Activated CD4-positive, alpha-beta T cell treated with anti-CD3 and anti-CD28 coated beads for 36 hours (primary cell): ENCODE measurements around the gene FOXN3. TPM values are rescaled to one million over a fixed set of nuclear protein-coding genes. Genes with fewer than 3 reads are reported as not detected.

Experiments
- ATAC-seq: fragments of 200-7000 bp; cut with Tn5 transposase; one replicate; pipeline ENCODE4 v1.10.0; 2021; ENCODE audit warnings: mild to moderate bottlenecking, moderate library complexity
- CTCF ChIA-PET: fragments of 350-600 bp; sonication (Branson Sonifier 250); formaldehyde crosslinking; loops from one replicate; lab custom pipeline; 2021; ENCODE audit warnings: antibody characterized with exemption; lab: Charles Lee
- POLR2A ChIA-PET: fragments of 350-600 bp; sonication (Branson Sonifier 250); formaldehyde crosslinking; loops from one replicate; lab custom pipeline; 2021; ENCODE audit warnings: antibody characterized with exemption, inconsistent platforms; lab: Charles Lee
- DNase-seq: peaks from one replicate; pipeline ENCODE4 v3.0.0-alpha.2; 2020
- H3K27ac Mint-ChIP-seq: one replicate; pipeline ENCODE4 v1.8.0; 2021; ENCODE audit warnings: mixed read lengths
- H3K27me3 Mint-ChIP-seq: one replicate; pipeline ENCODE4 v1.8.0; 2021; ENCODE audit warnings: mixed read lengths
- H3K36me3 Mint-ChIP-seq: one replicate; pipeline ENCODE4 v1.8.0; 2021; ENCODE audit warnings: low read depth, mixed read lengths
- H3K4me1 Mint-ChIP-seq: one replicate; pipeline ENCODE4 v1.8.0; 2021; ENCODE audit warnings: mixed read lengths
- H3K4me3 Mint-ChIP-seq: one replicate; pipeline ENCODE4 v1.8.0; 2021; ENCODE audit warnings: mild to moderate bottlenecking, moderate library complexity, mixed read lengths
- H3K9me3 Mint-ChIP-seq: one replicate; pipeline ENCODE4 v1.8.0; 2021; ENCODE audit warnings: low read depth, mixed read lengths
- intact Hi-C, 2 experiments: fragments of 100-400 bp; cut with DNase I in 1 of 2; cut with micrococcal nuclease in 1 of 2; formaldehyde crosslinking; loops; one replicate each; pipeline versions ENCODE4 v1.14.2 to v1.15.1; 2022 to 2024; cut with DNase I, micrococcal nuclease
- total RNA-seq, 2 experiments: library from RNA; stranded (reverse); gene quantifications; one replicate each; pipeline ENCODE4 v1.2.3, GENCODE V29; 2021

FOXN3 gene
- total RNA-seq, 2 experiments from 2014 or later = 69.1 to 76.3 TPM

DNA sequence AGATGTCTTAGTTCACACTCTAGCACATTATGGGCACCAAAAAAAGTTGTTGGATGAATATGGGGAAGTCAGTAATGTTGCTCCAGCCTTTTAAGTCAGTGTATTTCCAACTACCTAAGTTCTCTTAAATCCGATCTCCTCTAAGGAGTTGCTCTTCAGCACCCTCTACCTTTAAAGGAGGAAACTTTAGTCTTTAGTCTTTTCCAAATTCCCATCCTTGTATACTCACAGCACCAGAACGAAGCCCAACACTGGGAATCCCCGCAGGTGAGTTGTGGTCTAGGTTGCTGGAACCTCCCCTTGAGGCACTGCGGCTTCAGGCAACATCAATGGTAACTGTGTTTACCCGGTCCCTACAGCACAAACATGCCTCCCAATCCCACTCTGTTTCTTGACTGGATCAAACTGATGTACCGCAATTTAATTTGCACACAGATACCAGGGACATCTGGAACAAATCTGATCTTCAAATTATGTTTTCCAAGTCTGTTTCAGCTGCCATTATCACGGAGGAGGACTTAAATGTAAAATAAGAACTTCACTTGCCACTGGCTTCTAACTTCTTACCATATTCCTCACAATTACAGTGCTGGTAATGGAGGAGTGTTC lies 179.0 kb downstream of the FOXN3 start:
- POLR2A ChIA-PET = no interaction called here
- Mint-ChIP-seq H3K27ac (no peak overlapping the region), H3K4me1 (peaks cover 57% of the 10 kb centered on the region), H3K4me3 (no peak overlapping the region), H3K9me3 (peaks cover 8% of the 10 kb centered on the region), H3K36me3 (peaks cover 32% of the 10 kb centered on the region), H3K27me3 (no peaks in the 10 kb centered on the region)
- ATAC-seq (no peak), DNase-seq (no peak)
- CTCF ChIA-PET = interaction anchor here (0.6 to 0.9 kb wide), 3 partner anchors 10 to 137 kb away, joined by 3 to 4 read pairs (median 4); no protein-coding TSS in a partner anchor
- intact Hi-C loops = no loop called here

DNA sequence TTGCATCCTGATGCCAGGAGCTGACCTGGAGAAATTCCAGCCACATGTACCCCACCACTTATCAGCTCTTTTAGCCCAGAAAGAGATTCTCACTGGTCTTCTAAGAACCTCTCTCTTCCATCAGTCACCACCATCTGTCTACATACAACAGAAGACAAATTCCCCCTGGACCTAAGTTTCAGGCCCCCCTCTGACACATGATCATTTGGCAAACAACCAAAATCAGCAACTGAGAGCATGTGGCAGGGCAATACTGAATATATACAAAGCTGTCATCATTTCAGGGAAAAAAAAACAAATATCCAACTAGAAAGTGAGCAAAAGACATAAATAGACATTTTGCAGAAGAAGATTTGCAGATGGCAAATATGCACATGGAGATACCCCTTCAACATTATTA lies 180.2 kb downstream of the FOXN3 start:
- CTCF ChIA-PET = interaction anchor here (0.6 kb wide), 1 partner anchor 313 kb away, joined by 3 read pairs; no protein-coding TSS in a partner anchor

DNA sequence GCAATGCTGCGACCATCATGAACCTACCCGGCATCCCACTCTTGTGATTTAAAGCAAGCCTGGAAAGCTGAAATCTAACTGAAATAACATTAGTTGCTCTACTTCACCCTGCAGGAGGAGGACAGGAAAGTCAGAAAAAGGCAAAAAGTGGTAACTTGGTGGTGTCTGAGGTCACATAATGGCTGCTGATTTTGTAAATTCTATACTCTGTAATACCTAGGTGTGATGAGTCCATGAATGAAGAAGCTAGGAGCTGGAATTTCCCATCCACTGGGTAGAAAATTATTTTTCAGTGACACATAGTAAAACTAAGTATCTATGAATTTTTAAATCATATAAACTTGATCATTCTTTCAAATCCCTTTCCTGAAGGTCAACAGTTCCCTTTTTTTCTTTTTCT lies 183.8 kb downstream of the FOXN3 start:
- POLR2A ChIA-PET = no interaction called here
- DNase-seq = no peak
- intact Hi-C loops = no loop called here

More for the DNA sequence above, 180.2 kb downstream of the FOXN3 start:
- H3K4me1 Mint-ChIP-seq = peaks cover 52% of the 10 kb centered on the region
- POLR2A ChIA-PET = no interaction called here
- H3K27me3 Mint-ChIP-seq = no peaks in the 10 kb centered on the region
- no peak for ATAC-seq
- peaks cover 8% of the 10 kb centered on the region for H3K9me3 Mint-ChIP-seq
- no peak overlapping the region for H3K4me3 Mint-ChIP-seq
- intact Hi-C loops = no loop called here
- H3K36me3 Mint-ChIP-seq = peaks cover 32% of the 10 kb centered on the region
- no peak for DNase-seq
- H3K27ac Mint-ChIP-seq = no peak overlapping the region

DNA sequence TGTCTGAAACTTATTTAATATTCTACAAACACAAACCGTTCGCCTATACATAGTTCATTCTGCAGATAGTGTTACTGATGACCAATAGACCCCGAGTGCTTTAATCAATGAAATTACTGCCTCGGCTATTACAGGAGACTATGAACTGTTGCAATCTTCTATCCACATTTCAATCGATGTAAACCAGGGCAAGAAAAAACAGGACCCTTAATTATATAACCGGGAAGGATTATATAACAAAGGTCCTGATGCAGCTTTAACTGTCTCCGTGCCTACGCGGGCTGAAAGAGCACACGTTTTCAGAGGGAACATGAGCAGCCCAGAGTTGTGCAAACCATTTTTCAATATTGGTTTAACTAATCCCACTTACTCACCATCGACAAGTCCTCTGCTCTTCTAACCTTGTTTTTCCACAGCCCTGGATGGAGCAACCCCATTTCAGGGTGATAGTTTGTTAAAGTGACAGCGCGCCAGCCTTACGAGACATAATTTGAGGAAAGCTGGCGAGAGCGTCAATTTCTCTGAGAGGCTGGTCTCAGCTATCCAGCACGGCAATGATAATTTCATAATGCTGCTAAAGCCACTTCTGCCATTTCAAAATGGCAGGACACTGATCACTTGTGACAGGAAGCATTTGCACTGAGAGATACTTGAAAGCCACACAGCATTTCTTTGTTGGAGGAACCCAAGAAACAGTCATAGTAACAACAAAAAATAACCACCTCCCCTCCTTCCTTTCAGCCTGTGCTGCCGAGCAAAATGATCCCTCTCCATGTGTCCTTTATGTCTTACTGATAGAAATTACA lies 184.6 kb downstream of the FOXN3 start:
- Mint-ChIP-seq H3K27ac (no peak overlapping the region), H3K4me3 (no peak overlapping the region), H3K9me3 (peaks cover 8% of the 10 kb centered on the region), H3K36me3 (peaks cover 7% of the 10 kb centered on the region), H3K27me3 (no peaks in the 10 kb centered on the region), H3K4me1 (peaks cover 44% of the 10 kb centered on the region)
- no peak for ATAC-seq
- ChIA-PET POLR2A (no interaction called here), CTCF (interaction anchor here (0.7 kb wide), 1 partner anchor 48 kb away, joined by 3 read pairs; no protein-coding TSS in a partner anchor)
- DNase-seq = no peak
- intact Hi-C loops = no loop called here

More for the DNA sequence above, 183.8 kb downstream of the FOXN3 start:
- Mint-ChIP-seq H3K27ac (no peak overlapping the region), H3K36me3 (peaks cover 12% of the 10 kb centered on the region), H3K27me3 (no peaks in the 10 kb centered on the region), H3K4me1 (peaks cover 37% of the 10 kb centered on the region), H3K4me3 (no peak overlapping the region), H3K9me3 (peaks cover 8% of the 10 kb centered on the region)
- CTCF ChIA-PET = no interaction called here
- peak; percentile 49 for ATAC-seq

DNA sequence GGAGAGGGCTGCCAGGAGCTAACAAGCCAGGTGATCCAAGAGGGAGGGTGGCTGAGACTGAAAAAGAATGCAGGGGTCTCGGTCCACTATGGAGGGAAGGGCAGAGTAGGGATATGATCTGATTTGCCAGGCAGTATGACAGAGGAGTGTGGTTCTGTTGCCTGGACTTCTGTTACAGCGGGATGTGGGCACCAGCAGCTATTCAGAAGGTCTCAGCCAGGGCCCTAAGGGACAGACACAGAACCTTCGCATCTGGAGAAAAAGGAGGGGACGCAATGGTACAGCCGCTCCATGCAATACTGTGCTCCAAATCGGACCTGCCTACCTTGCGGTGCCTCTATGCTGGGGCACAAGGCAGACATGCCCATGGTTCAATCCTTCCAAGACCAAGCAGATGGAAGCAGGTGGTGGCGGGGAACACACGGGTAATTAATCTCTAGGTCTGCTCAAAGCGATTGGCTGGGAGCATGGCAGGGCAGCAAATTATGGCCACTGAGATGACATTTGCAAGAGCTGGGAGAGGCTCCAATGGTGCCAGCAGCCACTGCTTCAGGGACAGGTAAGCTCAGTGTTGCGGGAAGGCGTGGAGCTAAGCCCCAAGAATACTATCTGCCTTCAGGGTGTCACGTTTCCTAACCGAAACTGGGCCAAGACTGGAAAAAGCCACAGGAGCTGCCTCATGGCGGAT lies 185.5 kb downstream of the FOXN3 start:
- H3K36me3 Mint-ChIP-seq = peaks cover 5% of the 10 kb centered on the region
- peaks cover 4% of the 10 kb centered on the region for H3K9me3 Mint-ChIP-seq
- DNase-seq = no peak
- ChIA-PET CTCF (interaction anchor here (1.1 kb wide), 1 partner anchor 53 kb away, joined by 3 read pairs; no protein-coding TSS in a partner anchor), POLR2A (no interaction called here)
- H3K27me3 Mint-ChIP-seq = no peaks in the 10 kb centered on the region
- H3K4me1 Mint-ChIP-seq = peaks cover 48% of the 10 kb centered on the region
- no peak for ATAC-seq
- intact Hi-C loops = no loop called here
- H3K4me3 Mint-ChIP-seq = no peak overlapping the region
- no peak overlapping the region for H3K27ac Mint-ChIP-seq

DNA sequence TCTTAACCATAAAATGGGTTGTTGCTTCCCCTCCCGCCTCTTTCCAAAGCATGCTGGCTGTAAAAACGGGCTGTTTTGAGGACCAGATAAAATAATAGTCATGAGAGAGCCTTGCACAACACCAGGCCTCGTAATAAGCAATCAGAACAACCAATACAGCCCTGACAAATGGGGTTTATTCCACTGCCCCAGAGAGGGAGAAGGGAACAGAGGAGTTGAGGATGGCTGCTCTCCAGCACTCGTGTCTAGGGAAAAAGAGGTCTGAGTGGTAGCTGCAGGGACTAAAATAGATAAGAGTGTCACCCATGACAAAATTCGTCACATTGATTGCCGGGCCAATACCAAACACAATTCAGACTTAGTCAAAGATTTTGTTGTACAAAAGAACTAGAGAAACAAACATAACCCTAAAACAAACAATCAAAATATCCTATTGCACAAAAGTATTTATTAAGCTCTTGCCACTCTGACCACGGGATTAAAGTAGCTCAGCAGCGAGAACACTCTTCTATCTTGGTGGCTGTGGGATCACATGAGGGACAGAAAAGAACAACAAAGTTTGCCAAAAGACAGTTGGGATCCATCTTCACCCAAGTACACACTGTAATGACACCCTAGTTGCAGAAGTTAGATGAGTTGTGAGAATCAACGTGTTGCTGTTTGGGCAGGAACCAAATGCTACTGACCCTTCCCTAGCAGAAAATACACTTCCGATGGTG lies 188.0 kb downstream of the FOXN3 start:
- Mint-ChIP-seq H3K4me3 (no peak overlapping the region), H3K4me1 (peaks cover 55% of the 10 kb centered on the region), H3K36me3 (no peaks in the 10 kb centered on the region), H3K27ac (peak overlapping the region; percentile 1), H3K9me3 (no peaks in the 10 kb centered on the region), H3K27me3 (no peaks in the 10 kb centered on the region)
- POLR2A ChIA-PET = no interaction called here
- intact Hi-C loops = no loop called here
- ATAC-seq (no peak), DNase-seq (no peak)
- CTCF ChIA-PET = interaction anchor here (1.1 to 1.3 kb wide), 2 partner anchors 20 to 55 kb away, joined by 3 read pairs; no protein-coding TSS in a partner anchor

DNA sequence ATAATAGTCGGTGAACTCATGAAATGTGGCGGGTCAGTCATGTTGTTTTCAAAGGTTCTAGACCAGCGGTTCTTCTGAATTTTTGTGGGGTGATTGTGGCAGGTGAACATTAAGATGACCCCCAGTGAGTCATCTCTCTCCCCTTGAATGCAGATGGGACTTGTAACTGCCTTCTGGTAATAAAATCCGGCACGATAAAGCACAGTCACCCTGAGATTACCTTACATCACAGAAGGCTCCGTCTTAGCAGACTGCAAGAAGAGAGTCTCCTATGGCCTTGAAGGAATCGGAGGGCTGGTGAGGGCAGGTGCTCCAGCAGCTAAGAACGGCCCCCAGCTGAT lies 189.6 kb downstream of the FOXN3 start:
- intact Hi-C loops = no loop called here
- Mint-ChIP-seq H3K27ac (peak overlapping the region; percentile 39), H3K9me3 (no peaks in the 10 kb centered on the region), H3K36me3 (no peaks in the 10 kb centered on the region), H3K4me1 (peaks cover 49% of the 10 kb centered on the region), H3K27me3 (no peaks in the 10 kb centered on the region), H3K4me3 (no peak overlapping the region)
- peak; percentile 63 for ATAC-seq
- ChIA-PET POLR2A (no interaction called here), CTCF (no interaction called here)
- peak; percentile 9 for DNase-seq

DNA sequence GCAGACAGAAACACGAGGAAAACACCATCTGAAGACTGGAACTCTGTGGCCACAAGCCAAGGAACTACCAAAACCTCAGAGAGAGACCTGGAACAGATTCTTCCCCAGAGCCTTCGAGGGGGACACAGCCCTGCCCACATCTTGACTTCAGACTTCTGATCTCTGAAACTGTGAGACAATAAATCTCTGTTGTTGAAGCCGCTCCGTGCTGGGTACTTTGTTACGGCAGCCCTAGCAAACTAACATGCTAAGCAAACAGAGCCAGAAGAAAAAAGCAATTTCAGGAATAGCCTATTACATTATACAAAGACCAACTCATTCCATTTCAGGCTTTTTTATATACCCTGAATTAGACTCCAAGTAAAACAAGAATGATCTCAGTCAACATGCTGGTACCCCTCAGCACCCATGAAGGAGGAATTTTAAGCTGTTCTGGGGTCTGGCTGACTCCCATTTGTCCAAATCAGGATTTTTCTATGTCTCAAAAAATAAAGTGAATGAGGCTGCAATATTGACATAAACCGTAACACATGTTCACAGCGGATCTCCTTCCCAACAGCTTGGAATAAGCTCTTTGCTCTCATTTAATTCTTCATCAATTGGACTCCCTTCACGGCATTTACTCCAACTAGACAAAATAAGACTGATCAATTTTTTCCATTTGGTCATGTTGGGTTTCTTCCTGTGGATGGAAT lies 190.1 kb downstream of the FOXN3 start:
- Mint-ChIP-seq H3K4me3 (no peak overlapping the region), H3K4me1 (peaks cover 54% of the 10 kb centered on the region)

DNA sequence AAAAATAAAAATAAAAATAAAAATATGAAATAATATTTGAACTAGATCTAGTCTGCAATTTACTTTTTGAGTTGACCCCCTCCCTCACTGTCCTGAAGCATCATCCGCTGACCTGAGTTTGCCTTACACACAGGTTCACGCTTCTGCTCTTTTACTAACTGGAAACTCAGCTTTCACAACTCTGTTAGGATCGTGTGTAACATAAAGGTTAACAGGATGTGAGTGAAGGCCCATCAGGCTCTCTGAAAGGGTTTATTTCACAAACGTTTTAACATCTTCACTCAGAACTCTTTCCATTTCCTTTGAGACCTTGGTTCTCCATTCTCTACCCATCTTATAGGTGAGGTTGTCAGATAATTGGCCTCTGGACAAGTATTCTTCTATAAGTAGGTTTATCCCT lies 191.4 kb downstream of the FOXN3 start:
- Mint-ChIP-seq H3K4me1 (peaks cover 62% of the 10 kb centered on the region), H3K27ac (peak overlapping the region; percentile 44), H3K36me3 (peaks cover 1% of the 10 kb centered on the region)

More for the DNA sequence above, 190.1 kb downstream of the FOXN3 start:
- intact Hi-C loops = no loop called here
- no peaks in the 10 kb centered on the region for H3K36me3 Mint-ChIP-seq
- no peaks in the 10 kb centered on the region for H3K9me3 Mint-ChIP-seq
- ATAC-seq = no peak
- DNase-seq = no peak
- ChIA-PET POLR2A (no interaction called here), CTCF (no interaction called here)
- no peaks in the 10 kb centered on the region for H3K27me3 Mint-ChIP-seq
- H3K27ac Mint-ChIP-seq = peak overlapping the region; percentile 39

DNA sequence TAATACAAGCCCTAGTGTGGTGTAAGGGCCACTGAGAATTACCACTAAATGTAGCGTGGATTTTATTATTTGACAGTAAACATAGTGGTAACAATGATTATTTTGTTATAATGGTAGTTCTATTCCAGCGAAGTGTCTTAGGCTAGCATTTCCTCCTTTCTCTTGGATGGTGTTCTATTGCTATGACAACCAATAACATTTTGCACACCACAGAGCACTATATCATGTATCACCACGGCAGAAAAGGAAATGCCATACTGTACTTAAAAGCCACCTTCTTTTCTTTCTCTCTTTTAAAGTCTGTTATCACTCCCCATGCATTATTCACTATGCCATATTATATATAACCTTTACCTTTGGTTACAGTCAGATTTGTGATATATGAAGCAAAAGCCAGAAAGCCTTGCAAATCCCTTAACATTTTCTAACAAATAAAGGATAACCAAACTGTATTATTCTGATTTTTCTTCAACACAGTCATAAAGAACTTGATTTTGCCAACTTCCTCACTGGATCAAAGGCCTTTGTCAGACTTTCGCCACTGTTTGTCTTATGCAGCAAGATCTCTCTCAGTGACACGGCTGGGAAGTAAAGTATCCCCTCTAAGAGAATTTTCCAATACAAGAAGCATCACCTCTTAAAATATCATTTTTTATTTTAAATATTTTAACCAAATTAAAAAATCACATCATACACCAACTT lies 195.8 kb downstream of the FOXN3 start:
- Mint-ChIP-seq H3K4me3 (no peak overlapping the region), H3K36me3 (peaks cover 12% of the 10 kb centered on the region), H3K27me3 (no peaks in the 10 kb centered on the region), H3K27ac (no peak overlapping the region), H3K4me1 (peaks cover 38% of the 10 kb centered on the region), H3K9me3 (no peaks in the 10 kb centered on the region)
- ATAC-seq (peak; percentile 84), DNase-seq (no peak)
- ChIA-PET POLR2A (interaction anchor here (0.6 kb wide), 1 partner anchor 44 kb away, joined by 4 read pairs; no protein-coding TSS in a partner anchor), CTCF (no interaction called here)
- intact Hi-C loops = no loop called here

More for the DNA sequence above, 191.4 kb downstream of the FOXN3 start:
- peak; percentile 47 for ATAC-seq
- CTCF ChIA-PET = interaction anchor here (1.0 kb wide), 1 partner anchor 37 kb away, joined by 5 read pairs; no protein-coding TSS in a partner anchor
- intact Hi-C loops = no loop called here
- Mint-ChIP-seq H3K9me3 (no peaks in the 10 kb centered on the region), H3K27me3 (no peaks in the 10 kb centered on the region), H3K4me3 (no peak overlapping the region)
- POLR2A ChIA-PET = no interaction called here
- DNase-seq = no peak
